Panc1 (cell line): ENCODE data around the gene FANCI.

ENCODE experiments used
- CTCF ChIP-seq: fragments of 450-650 bp; IDR thresholded peaks from 2 replicates; pipeline ENCODE4 v1.5.1; 2017; ENCODE audit warnings: mild to moderate bottlenecking
- POLR2AphosphoS5 ChIP-seq: IDR thresholded peaks from 2 replicates; pipeline ENCODE4 v1.6.1; 2012; ENCODE audit warnings: mild to moderate bottlenecking, low read depth, low read length, moderate library complexity
- SIN3A ChIP-seq: IDR thresholded peaks from 2 replicates; pipeline ENCODE4 v1.6.1; 2012; ENCODE audit warnings: low read depth, mild to moderate bottlenecking, low read length, moderate library complexity, borderline replicate concordance; ENCODE audit not compliant: insufficient read depth

GRCh38 chr15:89307791-89308190 lies 64.0 kb downstream of the FANCI start:
- TF ChIP-seq CTCF (no peak), SIN3A (no peak), POLR2AphosphoS5 (no peak)
